Measurements from ENCODE around the gene PLCB1.

- TF ChIP-seq, protein P1, sequence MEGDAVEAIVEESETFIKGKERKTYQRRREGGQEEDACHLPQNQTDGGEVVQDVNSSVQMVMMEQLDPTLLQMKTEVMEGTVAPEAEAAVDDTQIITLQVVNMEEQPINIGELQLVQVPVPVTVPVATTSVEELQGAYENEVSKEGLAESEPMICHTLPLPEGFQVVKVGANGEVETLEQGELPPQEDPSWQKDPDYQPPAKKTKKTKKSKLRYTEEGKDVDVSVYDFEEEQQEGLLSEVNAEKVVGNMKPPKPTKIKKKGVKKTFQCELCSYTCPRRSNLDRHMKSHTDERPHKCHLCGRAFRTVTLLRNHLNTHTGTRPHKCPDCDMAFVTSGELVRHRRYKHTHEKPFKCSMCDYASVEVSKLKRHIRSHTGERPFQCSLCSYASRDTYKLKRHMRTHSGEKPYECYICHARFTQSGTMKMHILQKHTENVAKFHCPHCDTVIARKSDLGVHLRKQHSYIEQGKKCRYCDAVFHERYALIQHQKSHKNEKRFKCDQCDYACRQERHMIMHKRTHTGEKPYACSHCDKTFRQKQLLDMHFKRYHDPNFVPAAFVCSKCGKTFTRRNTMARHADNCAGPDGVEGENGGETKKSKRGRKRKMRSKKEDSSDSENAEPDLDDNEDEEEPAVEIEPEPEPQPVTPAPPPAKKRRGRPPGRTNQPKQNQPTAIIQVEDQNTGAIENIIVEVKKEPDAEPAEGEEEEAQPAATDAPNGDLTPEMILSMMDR (conservative IDR thresholded peaks at IDR 0.05 in 1 of 2, IDR thresholded peaks at IDR 0.05 in 1 of 2; ENCODE audit: low read depth in 1 of 2, low read length in 2 of 2) = no peak
- no peak for TF ChIP-seq EZH2 (IDR thresholded peaks at IDR 0.05; ENCODE audit: low read length, missing control alignments)
Measured at GRCh38 chr20:8898823-8899222, 766.8 kb downstream of the PLCB1 start.
